ENCODE measurements around the gene WDR4. TPM values are rescaled to one million over a fixed set of nuclear protein-coding genes. Genes with fewer than 3 reads are reported as not detected.

The WDR4 gene
- total and polyA plus RNA-seq, 4 donors = 4.6 to 12.9 (median 9.2) TPM

DNA sequence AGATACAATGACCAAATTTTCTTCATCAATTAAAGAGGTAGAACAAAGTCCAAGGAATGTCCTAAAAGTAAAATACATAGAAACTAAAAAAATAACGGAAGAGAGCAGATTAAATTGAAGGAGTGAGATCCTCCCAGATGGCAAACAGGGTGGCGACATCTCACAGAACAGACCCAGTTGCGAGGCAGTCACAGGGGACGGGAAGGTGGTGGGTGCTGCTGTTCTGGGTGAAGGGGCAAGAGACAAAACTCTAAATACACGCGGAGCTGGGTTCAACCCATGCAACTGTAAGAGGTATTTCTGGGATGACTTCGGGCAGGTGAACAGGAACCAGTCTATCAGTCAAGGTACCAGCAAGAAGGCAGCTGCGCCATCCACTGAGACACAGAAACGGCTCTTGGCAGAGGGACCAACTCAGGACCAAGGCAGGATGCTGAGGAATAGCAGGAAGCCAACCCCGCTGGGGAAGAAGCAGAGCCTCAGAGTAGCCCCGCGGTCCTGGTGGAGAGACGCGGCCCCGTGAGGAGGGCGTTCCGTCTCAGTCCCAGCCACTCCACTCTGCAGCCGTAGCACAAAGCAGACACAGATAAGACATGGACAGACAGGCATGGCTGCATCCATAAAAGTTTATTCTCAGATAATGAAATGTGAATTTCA is 32.2 kb downstream of the WDR4 start:
- no peak for DNase-seq (ENCODE audit: low spot score)
- H3K27ac ChIP-seq (ENCODE audit: low read depth in 1 of 2, low read length in 2 of 2) = no peak overlapping the region
- WGBS = 89% methylated on average over 18 of the region's 18 CpGs
- H3K4me3 ChIP-seq (ENCODE audit: low read depth in 1 of 3, low read length in 3 of 3) = no peak overlapping the region
- TF ChIP-seq GABPA (IDR thresholded peaks at IDR 0.05 in 1 of 2, conservative IDR thresholded peaks at IDR 0.05 in 1 of 2) = no peak
- TF ChIP-seq TAF1 (conservative IDR thresholded peaks at IDR 0.05) = no peak
- TF ChIP-seq EGR1 (IDR thresholded peaks at IDR 0.05; ENCODE audit: low read depth in 2 of 2) = no peak
- no peak for TF ChIP-seq FOXA2 (IDR thresholded peaks at IDR 0.05)
- TF ChIP-seq ATF3 (IDR thresholded peaks at IDR 0.05) = no peak
- no peak for TF ChIP-seq ZBTB33 (IDR thresholded peaks at IDR 0.05)
- no peak for TF ChIP-seq YY1 (IDR thresholded peaks at IDR 0.05)
- no peak for TF ChIP-seq HNF4G (IDR thresholded peaks at IDR 0.05)
- no peak for TF ChIP-seq RAD21 (IDR thresholded peaks at IDR 0.05)
- TF ChIP-seq JUND (IDR thresholded peaks at IDR 0.05) = no peak
- TF ChIP-seq REST (IDR thresholded peaks at IDR 0.05) = no peak
- no peak for TF ChIP-seq RXRA (IDR thresholded peaks at IDR 0.05)
- no peak for TF ChIP-seq FOXA1 (IDR thresholded peaks at IDR 0.05)
- TF ChIP-seq MAX (IDR thresholded peaks at IDR 0.05) = no peak
- no peak overlapping the region for H3K9ac ChIP-seq (ENCODE audit: low read depth in 1 of 2, low read length in 2 of 2)
- H3K36me3 ChIP-seq (ENCODE audit: control insufficient read depth in 4 of 4, insufficient read depth in 3 of 4, low read depth in 1 of 4, low read length in 3 of 4) = peaks cover 0 to 42% (median 18%) of the 10 kb centered on the region in 4 donors
- H3K27me3 ChIP-seq (ENCODE audit: control insufficient read depth in 4 of 4, insufficient read depth in 4 of 4, low read length in 3 of 4) = no peaks in the 10 kb centered on the region
- H3K9me3 ChIP-seq (ENCODE audit: control insufficient read depth in 4 of 4, low read length in 3 of 4) = no peaks in the 10 kb centered on the region
- H3K4me1 ChIP-seq (ENCODE audit: control insufficient read depth in 4 of 4, insufficient read depth in 4 of 4, low read length in 3 of 4) = peaks cover 4 to 19% (median 10%) of the 10 kb centered on the region in 4 donors

DNA sequence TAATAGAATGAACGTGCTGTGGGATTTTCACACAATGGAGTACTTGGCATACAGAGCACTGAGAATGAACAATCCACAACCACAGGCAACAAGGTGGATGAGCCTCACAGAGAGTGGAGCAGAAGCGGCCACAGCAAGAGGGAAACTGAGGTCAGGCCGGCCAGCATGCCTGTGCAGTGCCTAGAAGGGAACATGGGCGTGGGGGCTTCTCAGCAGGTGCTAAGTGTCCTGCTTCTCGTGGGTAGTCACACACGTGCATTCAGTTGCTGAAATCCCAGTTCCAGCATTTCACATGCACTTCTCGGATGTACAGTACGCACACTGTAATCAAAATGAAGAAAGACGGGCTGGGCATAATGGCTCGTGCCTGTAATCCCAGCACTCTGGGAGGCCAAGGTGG is 33.1 kb downstream of the WDR4 start:
- H3K4me3 ChIP-seq (ENCODE audit: low read depth in 1 of 3, low read length in 3 of 3) = no peak overlapping the region
- H3K27me3 ChIP-seq (ENCODE audit: control insufficient read depth in 4 of 4, insufficient read depth in 4 of 4, low read length in 3 of 4) = no peaks in the 10 kb centered on the region
- 95% methylated on average over 10 of the region's 10 CpGs for WGBS
- no peak overlapping the region for H3K27ac ChIP-seq (ENCODE audit: low read depth in 1 of 2, low read length in 2 of 2)
- peaks cover 4 to 19% (median 10%) of the 10 kb centered on the region in 4 donors for H3K4me1 ChIP-seq (ENCODE audit: control insufficient read depth in 4 of 4, insufficient read depth in 4 of 4, low read length in 3 of 4)
- H3K9ac ChIP-seq (ENCODE audit: low read depth in 1 of 2, low read length in 2 of 2) = no peak overlapping the region
- peaks cover 0 to 35% (median 14%) of the 10 kb centered on the region in 4 donors for H3K36me3 ChIP-seq (ENCODE audit: control insufficient read depth in 4 of 4, insufficient read depth in 3 of 4, low read depth in 1 of 4, low read length in 3 of 4)
- TF ChIP-seq HNF4A (conservative IDR thresholded peaks at IDR 0.05) = no peak
- TF ChIP-seq ATF3 (IDR thresholded peaks at IDR 0.05) = no peak
- no peaks in the 10 kb centered on the region for H3K9me3 ChIP-seq (ENCODE audit: control insufficient read depth in 4 of 4, low read length in 3 of 4)
- no peak for DNase-seq (ENCODE audit: low spot score)

Measured in liver (tissue), 9 donors.